GM19463 (cell line): ENCODE measurements around the gene OTULIN.
A peak's percentile ranks its signal among the peaks of the same experiment; 100 is the strongest.

Source experiments
- ATAC-seq: cut with Tn5 transposase; IDR thresholded peaks from one replicate; pipeline ENCODE4 v1.9.1; 2021; ENCODE audit warnings: mild to moderate bottlenecking, moderate library complexity; ENCODE audit not compliant: unreplicated experiment

OTULIN gene

DNA sequence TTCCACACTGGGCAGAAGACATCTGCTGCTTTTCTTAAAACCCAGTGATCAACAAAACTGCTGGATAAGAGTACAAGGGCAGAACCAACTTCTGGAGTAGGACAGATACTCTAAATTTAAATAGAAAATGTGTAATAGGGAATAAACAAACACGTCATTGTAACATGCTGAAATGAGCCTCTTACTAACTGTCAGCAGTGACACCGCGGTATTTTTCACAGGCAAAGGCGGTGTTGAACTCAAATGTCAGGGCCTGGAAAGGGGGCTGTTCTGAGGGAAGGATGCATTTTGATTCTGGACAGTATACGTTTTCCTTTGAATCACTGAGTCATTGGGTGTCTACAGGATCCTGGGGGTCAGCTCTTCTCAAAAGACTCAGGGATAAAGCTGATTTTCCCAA is 73.5 kb downstream of the OTULIN start:
- ATAC-seq, result no peak

DNA sequence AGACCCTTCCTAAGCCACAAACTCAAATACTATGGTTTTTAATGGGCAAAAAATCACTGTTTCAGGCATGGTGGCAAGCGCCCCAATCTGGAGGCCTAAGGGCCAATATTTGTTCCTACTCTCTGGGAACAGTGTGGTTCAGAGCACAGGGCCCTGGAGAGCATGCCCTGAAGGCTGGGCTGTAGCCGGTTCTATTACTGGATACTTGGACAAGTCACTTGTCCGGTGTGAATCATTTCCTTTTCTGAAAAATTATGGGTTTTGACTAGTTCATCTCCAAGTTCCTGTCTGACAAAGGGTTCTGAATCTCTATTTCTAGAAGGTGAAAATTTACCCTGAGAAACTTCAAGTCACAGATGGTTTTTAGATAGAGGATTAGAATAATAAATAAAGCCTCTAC is 75.0 kb downstream of the OTULIN start:
- ATAC-seq, result no peak

DNA sequence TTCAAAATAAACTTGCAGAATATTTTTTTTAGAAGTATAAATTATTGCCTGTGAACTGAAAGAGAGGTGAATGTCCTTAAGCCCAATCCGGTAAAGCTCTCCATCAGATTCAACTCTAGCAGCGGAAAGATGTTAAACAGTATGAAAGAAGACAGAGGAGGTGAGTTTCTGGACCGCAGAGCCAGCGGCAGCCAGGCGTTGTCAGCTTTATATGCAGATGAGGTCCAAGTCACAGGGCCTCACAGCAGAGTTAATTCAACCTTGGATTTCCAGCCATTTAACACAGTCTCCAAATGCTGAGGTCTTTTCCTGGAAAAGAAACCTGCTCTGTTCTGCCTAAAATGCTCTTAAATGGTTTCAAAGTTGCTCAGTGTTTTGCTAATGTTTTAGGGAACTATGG is 75.5 kb downstream of the OTULIN start:
- ATAC-seq, result no peak

GRCh38 chr5:14741131-14741530 is 76.6 kb downstream of the OTULIN start:
- no peak for ATAC-seq

- no peak for ATAC-seq
Observed at GRCh38 chr5:14741801-14742440, 77.4 kb downstream of the OTULIN start.

- no peak for ATAC-seq
Observed at GRCh38 chr5:14742498-14742897, 78.0 kb downstream of the OTULIN start.

DNA sequence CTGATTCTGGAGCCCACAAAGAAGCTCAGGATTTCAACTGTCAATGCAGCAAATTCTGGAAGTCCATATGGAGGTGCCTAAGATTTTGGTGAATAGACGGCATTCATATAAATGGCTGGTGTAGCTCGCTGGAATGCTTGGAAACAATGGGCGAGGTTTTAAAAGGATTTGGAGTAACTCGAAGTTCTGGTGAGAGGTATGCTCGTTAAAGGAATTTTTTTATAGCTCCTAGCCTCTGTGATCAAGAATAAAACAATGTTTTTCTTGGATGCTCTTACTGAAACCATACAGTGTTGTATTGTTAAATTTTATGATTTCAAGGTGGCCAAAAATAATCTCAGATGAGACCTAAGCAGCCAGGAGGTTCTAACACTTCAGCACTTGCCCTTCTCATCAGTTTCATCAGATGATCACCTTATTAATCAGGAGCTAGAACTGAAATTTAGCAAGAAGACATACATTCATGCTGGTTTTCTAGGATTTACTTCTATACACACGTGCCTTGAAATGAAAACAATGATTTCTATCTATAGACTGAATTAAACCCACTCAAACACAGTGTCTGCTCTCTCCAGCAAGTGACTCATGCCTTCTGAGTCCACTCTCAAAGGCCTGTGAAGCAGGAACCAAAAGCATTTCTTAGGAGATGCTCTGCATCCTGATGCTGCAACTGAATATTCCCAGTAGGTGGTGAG is 79.2 kb downstream of the OTULIN start:
- peak; percentile 27 for ATAC-seq

GRCh38 chr5:14744296-14745187 is 80.0 kb downstream of the OTULIN start:
- peak; percentile 87 for ATAC-seq

DNA sequence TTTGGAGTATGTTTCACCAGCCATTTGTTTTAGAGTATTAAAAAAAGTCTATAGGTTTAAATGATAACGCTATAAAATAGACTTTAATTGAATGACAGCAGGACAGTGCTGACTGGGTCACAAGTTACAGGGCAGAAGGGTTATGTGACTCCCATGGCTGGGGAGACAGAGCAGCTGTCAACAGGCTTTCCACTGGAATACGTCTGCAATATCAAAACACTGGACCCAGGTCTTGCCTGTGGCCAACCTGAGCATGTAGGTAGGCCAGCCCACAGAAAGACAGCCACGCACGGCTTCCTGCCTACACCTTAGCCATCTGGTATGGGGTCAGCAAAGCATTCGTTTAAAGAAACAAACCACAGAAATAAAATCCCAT is 80.7 kb downstream of the OTULIN start:
- peak; percentile 14 for ATAC-seq

GRCh38 chr5:14745753-14746152 is 81.2 kb downstream of the OTULIN start:
- ATAC-seq, result no peak

GRCh38 chr5:14748180-14748900 is 83.8 kb downstream of the OTULIN start:
- no peak for ATAC-seq
